GM12874 (cell line): ENCODE measurements around the gene MRPL41.

Experiments used
- CTCF ChIP-seq: IDR thresholded peaks from 2 replicates; pipeline ENCODE4 v1.5.1; 2011; ENCODE audit warnings: low read depth, mild to moderate bottlenecking, control low read depth, low read length, moderate library complexity; ENCODE audit not compliant: insufficient read depth

Gene MRPL41

GRCh38 chr9:137521405-137521985, 30.2 kb upstream of the MRPL41 start:
- TF ChIP-seq CTCF = no peak

- TF ChIP-seq CTCF = no peak
Observed at GRCh38 chr9:137522746-137523455, 28.8 kb upstream of the MRPL41 start.

GRCh38 chr9:137524161-137524980, 27.3 kb upstream of the MRPL41 start:
- no peak for TF ChIP-seq CTCF

GRCh38 chr9:137524981-137525317, 26.7 kb upstream of the MRPL41 start:
- no peak for TF ChIP-seq CTCF

GRCh38 chr9:137530331-137530730, 21.3 kb upstream of the MRPL41 start:
- TF ChIP-seq CTCF = no peak

- no peak for TF ChIP-seq CTCF
Observed at GRCh38 chr9:137531099-137531765, 20.4 kb upstream of the MRPL41 start.
